Endodermal cell (in vitro differentiated cells): ENCODE measurements around the gene INSYN2B. TPM values are rescaled to one million over a fixed set of nuclear protein-coding genes. Genes with fewer than 3 reads are reported as not detected.

Experiments
- DNase-seq: peaks from one replicate; pipeline ENCODE4 v3.0.0-alpha.2; 2017
- H3K27ac ChIP-seq: 2 replicates; pipeline ENCODE4 v1.5.1; 2013; ENCODE audit warnings: mild to moderate bottlenecking, low read depth, low read length, moderate library complexity
- H3K27me3 ChIP-seq: 2 replicates; pipeline ENCODE4 v1.6.1; 2013; ENCODE audit warnings: mild to moderate bottlenecking, low read length, moderate library complexity; ENCODE audit not compliant: insufficient read depth, control insufficient read depth, poor library complexity, severe bottlenecking
- H3K36me3 ChIP-seq: 2 replicates; pipeline ENCODE4 v1.7.0; 2013; ENCODE audit warnings: mild to moderate bottlenecking, low read length, moderate library complexity; ENCODE audit not compliant: control insufficient read depth, insufficient read depth
- H3K4me1 ChIP-seq: one replicate; pipeline ENCODE4 v1.7.0; 2013; ENCODE audit warnings: low read length; ENCODE audit not compliant: control insufficient read depth, insufficient read depth
- H3K4me3 ChIP-seq: 2 replicates; pipeline ENCODE4 v1.5.1; 2013; ENCODE audit warnings: mild to moderate bottlenecking, low read length, moderate library complexity
- H3K9ac ChIP-seq: 2 replicates; pipeline ENCODE4 v1.6.1; 2013; ENCODE audit warnings: mild to moderate bottlenecking, low read length, moderate library complexity; ENCODE audit not compliant: poor library complexity, severe bottlenecking; ENCODE audit errors: extremely low read depth
- H3K9me3 ChIP-seq: 2 replicates; pipeline ENCODE4 v1.6.1; 2013; ENCODE audit warnings: mild to moderate bottlenecking, low read length, moderate library complexity; ENCODE audit not compliant: control insufficient read depth
- H3K27ac Mint-ChIP-seq: 2 replicates; pipeline ENCODE4 v1.8.0; 2020; ENCODE audit warnings: mixed read lengths
- H3K27me3 Mint-ChIP-seq: 2 replicates; pipeline ENCODE4 v1.8.0; 2021; ENCODE audit warnings: mild to moderate bottlenecking, mixed read lengths; ENCODE audit not compliant: insufficient read depth
- H3K36me3 Mint-ChIP-seq: 2 replicates; pipeline ENCODE4 v1.8.0; 2020; ENCODE audit warnings: low read depth, mixed read lengths
- H3K4me1 Mint-ChIP-seq: 2 replicates; pipeline ENCODE4 v1.8.0; 2020; ENCODE audit warnings: mixed read lengths
- H3K4me3 Mint-ChIP-seq: 2 replicates; pipeline ENCODE4 v1.8.0; 2020; ENCODE audit warnings: mild to moderate bottlenecking, moderate library complexity, mixed read lengths
- H3K9me3 Mint-ChIP-seq: 2 replicates; pipeline ENCODE4 v1.8.0; 2020; ENCODE audit warnings: mild to moderate bottlenecking, mixed read lengths
- CTCF ChIP-seq: fragments of 200-600 bp; sonication (generic); conservative IDR thresholded peaks from 2 replicates; pipeline ENCODE4 v1.5.0; 2021; ENCODE audit warnings: antibody characterized with exemption, mild to moderate bottlenecking
- WGBS, 2 experiments: methylation state at CpG; one replicate each; pipeline versions ENCODE4 v1.1.5 to v1.1.7; 2013; ENCODE audit warnings: missing lambda C conversion rate in 2 of 2, mixed read lengths in 1 of 2; ENCODE audit not compliant: insufficient coverage in 1 of 2, insufficient read length in 1 of 2; 5-methylcytosine and 5-hydroxymethylcytosine counted together
- total RNA-seq, 2 donors: library from RNA; stranded (reverse); fragmentation: NEBNext Ultra II Directional in 1 of 2; extraction: Animal tissue kit (Norgen Biotek cat#: 25700) in 1 of 2; gene quantifications; 2 replicates in 1 of 2; 3 replicates in 1 of 2; pipeline ENCODE4 v1.2.1, GENCODE V29; 2021

The INSYN2B gene
- total RNA-seq, 2 donors from 2014 or later = not detected

GRCh38 chr5:169997798-169998197 lies 17.5 kb upstream of the INSYN2B start:
- no peak for DNase-seq
- Histone ChIP-seq H3K27ac (no peak overlapping the region), H3K27me3 (no peaks in the 10 kb centered on the region), H3K9me3 (no peaks in the 10 kb centered on the region), H3K9ac (no peak overlapping the region), H3K4me1 (peaks cover 6% of the 10 kb centered on the region), H3K36me3 (no peaks in the 10 kb centered on the region), H3K4me3 (no peak overlapping the region)
- Mint-ChIP-seq H3K27ac (no peak overlapping the region), H3K27me3 (peaks cover 2% of the 10 kb centered on the region), H3K4me3 (no peak overlapping the region), H3K9me3 (no peaks in the 10 kb centered on the region), H3K4me1 (peaks cover 27% of the 10 kb centered on the region), H3K36me3 (no peaks in the 10 kb centered on the region)
- 94 to 96% methylated on average over 3 of the region's 3 CpGs for WGBS, 2 experiments
- no peak for TF ChIP-seq CTCF

GRCh38 chr5:169993485-169993790 lies 13.1 kb upstream of the INSYN2B start:
- Histone ChIP-seq H3K27ac (no peak overlapping the region), H3K9me3 (no peaks in the 10 kb centered on the region), H3K27me3 (no peaks in the 10 kb centered on the region), H3K4me1 (peaks cover 20% of the 10 kb centered on the region), H3K36me3 (no peaks in the 10 kb centered on the region), H3K4me3 (no peak overlapping the region), H3K9ac (no peak overlapping the region)
- TF ChIP-seq CTCF = no peak
- Mint-ChIP-seq H3K27me3 (peaks cover 5% of the 10 kb centered on the region), H3K4me1 (peaks cover 43% of the 10 kb centered on the region), H3K4me3 (no peak overlapping the region), H3K9me3 (no peaks in the 10 kb centered on the region), H3K27ac (peak overlapping the region; percentile 77), H3K36me3 (no peaks in the 10 kb centered on the region)
- no peak for DNase-seq
- WGBS, 2 experiments = 78 to 79% methylated on average over 1 to 2 of the region's 2 CpGs

- no peaks in the 10 kb centered on the region for H3K36me3 ChIP-seq
- H3K4me1 Mint-ChIP-seq = peaks cover 43% of the 10 kb centered on the region
- DNase-seq = peak; percentile 63
- no peaks in the 10 kb centered on the region for H3K36me3 Mint-ChIP-seq
- no peak overlapping the region for H3K4me3 ChIP-seq
- peaks cover 5% of the 10 kb centered on the region for H3K27me3 Mint-ChIP-seq
- H3K4me1 ChIP-seq = peaks cover 20% of the 10 kb centered on the region
- no peaks in the 10 kb centered on the region for H3K9me3 ChIP-seq
- no peak overlapping the region for H3K4me3 Mint-ChIP-seq
- peak overlapping the region; percentile 77 for H3K27ac Mint-ChIP-seq
- peak overlapping the region; percentile 54 for H3K27ac ChIP-seq
- no peaks in the 10 kb centered on the region for H3K9me3 Mint-ChIP-seq
- WGBS, 2 experiments = 60 to 74% methylated on average over 2 of the region's 2 CpGs
- no peak overlapping the region for H3K9ac ChIP-seq
- TF ChIP-seq CTCF = no peak
- no peaks in the 10 kb centered on the region for H3K27me3 ChIP-seq
Measured at GRCh38 chr5:169992789-169993484, 12.6 kb upstream of the INSYN2B start.
